PC-9 (cell line): ENCODE data around the gene NFYC. TPM values are rescaled to one million over a fixed set of nuclear protein-coding genes. Genes with fewer than 3 reads are reported as not detected.

Experiments
- BruUV-seq: library from RNA; stranded (reverse); fragments of 400-500 nt; replicated peaks from 2 replicates; lab custom pipeline; 2021; lab: Mats Ljungman, UMichigan
- CTCF ChIA-PET: fragments of 300-600 bp; sonication (Branson Sonifier 250); formaldehyde crosslinking; loops from one replicate; lab custom pipeline; 2022; ENCODE audit warnings: antibody characterized with exemption; lab: Charles Lee
- POLR2A ChIA-PET: fragments of 300-600 bp; sonication (Branson Sonifier 250); formaldehyde crosslinking; loops from one replicate; lab custom pipeline; 2022; ENCODE audit warnings: antibody characterized with exemption; ENCODE audit not compliant: unreplicated experiment; lab: Charles Lee
- DNase-seq, 2 experiments: peaks; one replicate each; pipeline versions ENCODE4 v3.0.0 to v3.0.0-alpha.2; 2015 to 2022; ENCODE audit warnings: mixed read lengths in 1 of 2
- H2AFZ ChIP-seq: fragments of 200-600 bp; sonication (generic); 2 replicates; pipeline ENCODE4 v1.8.1; 2017; ENCODE audit warnings: antibody characterized with exemption
- H3F3A ChIP-seq: fragments of 200-600 bp; sonication (generic); 2 replicates; pipeline ENCODE4 v1.8.1; 2017; ENCODE audit warnings: antibody characterized with exemption, mild to moderate bottlenecking, low read depth; ENCODE audit not compliant: insufficient read depth
- H3K27ac ChIP-seq: fragments of 200-600 bp; sonication (generic); 2 replicates; pipeline ENCODE4 v1.6.1; 2016; ENCODE audit warnings: mixed run types
- H3K27me3 ChIP-seq: fragments of 200-600 bp; sonication (generic); 2 replicates; pipeline ENCODE4 v1.6.1; 2016; ENCODE audit warnings: low read depth, mixed run types; ENCODE audit not compliant: insufficient read depth
- H3K36me3 ChIP-seq: fragments of 200-600 bp; sonication (generic); 2 replicates; pipeline ENCODE4 v1.6.1; 2016; ENCODE audit warnings: low read depth, mixed run types
- H3K4me1 ChIP-seq: fragments of 200-600 bp; sonication (generic); replicated peaks from 2 replicates; pipeline ENCODE4 v1.6.1; 2016; ENCODE audit warnings: mixed run types; ENCODE audit not compliant: insufficient read depth
- H3K4me2 ChIP-seq: fragments of 200-600 bp; sonication (generic); 2 replicates; pipeline ENCODE4 v1.6.1; 2017; ENCODE audit warnings: mixed run types
- H3K4me3 ChIP-seq: fragments of 200-600 bp; sonication (generic); 2 replicates; pipeline ENCODE4 v1.6.1; 2016; ENCODE audit warnings: mixed run types
- H3K79me2 ChIP-seq: fragments of 200-600 bp; sonication (generic); 2 replicates; pipeline ENCODE4 v1.6.1; 2017; ENCODE audit warnings: low read depth, mixed run types
- H3K9me2 ChIP-seq: fragments of 200-600 bp; sonication (generic); 2 replicates; pipeline ENCODE4 v1.8.1; 2017; ENCODE audit warnings: mild to moderate bottlenecking; ENCODE audit not compliant: insufficient read depth
- H3K9me3 ChIP-seq: fragments of 200-600 bp; sonication (generic); 2 replicates; pipeline ENCODE4 v1.8.1; 2016; ENCODE audit warnings: low read depth; ENCODE audit not compliant: insufficient read depth
- H4K20me1 ChIP-seq: fragments of 200-600 bp; sonication (generic); 2 replicates; pipeline ENCODE4 v1.8.1; 2017; ENCODE audit not compliant: insufficient read depth
- EZH2 ChIP-seq: fragments of 200-600 bp; sonication (generic); IDR thresholded peaks from 2 replicates; pipeline ENCODE4 v1.8.0; 2017; ENCODE audit warnings: antibody characterized with exemption, low read depth
- intact Hi-C: fragments of 100-400 bp; cut with micrococcal nuclease; formaldehyde crosslinking; loops from one replicate; pipeline ENCODE4 v1.10.0; 2022; ENCODE audit not compliant: unreplicated experiment
- total RNA-seq: library from RNA; stranded (reverse); gene quantifications from 2 replicates; pipeline ENCODE4 v1.2.3, GENCODE V29; 2021
- TF ChIP-seq, protein P1 (sequence below): fragments of 200-600 bp; sonication (generic); conservative IDR thresholded peaks from 2 replicates; pipeline ENCODE4 v1.6.1; 2017; ENCODE audit warnings: mixed run types, antibody characterized with exemption, mild to moderate bottlenecking, moderate library complexity

The NFYC gene
- total RNA-seq, 1 experiment from 2014 or later: 91.1 TPM

- CTCF ChIA-PET: interaction anchor here (0.5 to 2.2 kb wide), 9 partner anchors 8 to 182 kb away, joined by 3 to 16 read pairs (median 4); no protein-coding TSS in a partner anchor
- no peak overlapping the region for H2AFZ ChIP-seq
- H3K36me3 ChIP-seq: no peaks in the 10 kb centered on the region
- no peak overlapping the region for H3K4me2 ChIP-seq
- no peak overlapping the region for H3K4me3 ChIP-seq
- BruUV-seq: no TSS peak
- intact Hi-C loops: loop anchor here (1.0 to 5.0 kb wide), 4 partner anchors 76 to 229 kb away; no protein-coding TSS in a partner anchor
- no peaks in the 10 kb centered on the region for H3K4me1 ChIP-seq
- peak; percentile 38 to 68 for DNase-seq
- H3F3A ChIP-seq: peaks cover 21% of the 10 kb centered on the region
- H3K79me2 ChIP-seq: no peaks in the 10 kb centered on the region
- no peaks in the 10 kb centered on the region for H3K9me2 ChIP-seq
- no peak for TF ChIP-seq EZH2
- TF ChIP-seq, protein P1, sequence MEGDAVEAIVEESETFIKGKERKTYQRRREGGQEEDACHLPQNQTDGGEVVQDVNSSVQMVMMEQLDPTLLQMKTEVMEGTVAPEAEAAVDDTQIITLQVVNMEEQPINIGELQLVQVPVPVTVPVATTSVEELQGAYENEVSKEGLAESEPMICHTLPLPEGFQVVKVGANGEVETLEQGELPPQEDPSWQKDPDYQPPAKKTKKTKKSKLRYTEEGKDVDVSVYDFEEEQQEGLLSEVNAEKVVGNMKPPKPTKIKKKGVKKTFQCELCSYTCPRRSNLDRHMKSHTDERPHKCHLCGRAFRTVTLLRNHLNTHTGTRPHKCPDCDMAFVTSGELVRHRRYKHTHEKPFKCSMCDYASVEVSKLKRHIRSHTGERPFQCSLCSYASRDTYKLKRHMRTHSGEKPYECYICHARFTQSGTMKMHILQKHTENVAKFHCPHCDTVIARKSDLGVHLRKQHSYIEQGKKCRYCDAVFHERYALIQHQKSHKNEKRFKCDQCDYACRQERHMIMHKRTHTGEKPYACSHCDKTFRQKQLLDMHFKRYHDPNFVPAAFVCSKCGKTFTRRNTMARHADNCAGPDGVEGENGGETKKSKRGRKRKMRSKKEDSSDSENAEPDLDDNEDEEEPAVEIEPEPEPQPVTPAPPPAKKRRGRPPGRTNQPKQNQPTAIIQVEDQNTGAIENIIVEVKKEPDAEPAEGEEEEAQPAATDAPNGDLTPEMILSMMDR: peak; percentile 87
- no peak overlapping the region for H3K27ac ChIP-seq
- no peaks in the 10 kb centered on the region for H3K9me3 ChIP-seq
- POLR2A ChIA-PET: interaction anchor here (0.5 to 0.6 kb wide), 3 partner anchors 103 to 703 kb away, joined by 3 to 5 read pairs (median 5); no protein-coding TSS in a partner anchor
- H3K27me3 ChIP-seq: no peaks in the 10 kb centered on the region
- H4K20me1 ChIP-seq: no peaks in the 10 kb centered on the region
Measured at GRCh38 chr1:40774266-40774998, 82.9 kb downstream of the NFYC start.

DNA sequence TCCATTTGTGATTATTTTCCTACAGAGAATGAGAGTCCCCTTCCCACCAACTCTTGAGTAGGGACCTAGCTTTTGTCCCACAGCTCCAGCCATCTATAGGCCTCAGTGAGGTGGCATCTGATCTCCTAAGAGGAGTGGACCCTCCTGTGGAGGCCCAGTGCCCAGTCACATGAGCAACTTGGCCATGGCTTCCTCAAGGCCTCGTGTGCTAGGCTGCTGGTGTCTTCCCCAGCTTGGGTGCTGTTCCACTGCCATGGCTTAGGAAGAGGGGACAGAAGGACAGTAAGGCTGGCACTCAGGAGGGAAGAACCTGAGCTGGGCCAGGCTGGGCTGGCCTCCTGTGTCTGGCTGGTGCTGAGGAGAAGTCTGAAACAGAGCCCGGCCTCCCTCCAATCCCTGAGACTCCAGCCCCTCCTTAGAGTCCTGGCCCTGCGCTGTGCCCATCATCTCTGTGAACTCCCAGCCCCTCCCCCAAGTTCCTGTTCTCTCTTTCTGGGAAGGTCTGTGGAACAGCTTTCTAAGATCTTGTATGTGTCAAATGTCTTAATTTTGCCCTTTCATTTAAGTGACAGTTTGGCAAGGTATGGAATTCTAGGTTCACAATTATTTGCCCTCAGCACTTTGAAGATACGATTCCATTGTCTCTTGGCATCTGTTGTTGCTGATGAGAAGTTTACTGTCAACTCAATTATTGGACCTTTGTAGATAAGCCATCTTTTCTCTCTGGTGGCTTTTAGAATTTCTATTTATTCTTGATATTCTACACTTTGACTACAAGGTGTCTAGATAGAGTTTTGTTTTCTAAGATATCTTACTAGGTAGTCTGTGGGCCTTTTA, 85.0 kb downstream of the NFYC start:
- POLR2A ChIA-PET: interaction anchor here (0.5 kb wide), 1 partner anchor 268 kb away, joined by 5 read pairs; no protein-coding TSS in a partner anchor
- no peak for TF ChIP-seq EZH2
- TF ChIP-seq, protein P1: no peak
- BruUV-seq: no TSS peak
- H3K4me1 ChIP-seq: no peaks in the 10 kb centered on the region
- no peak for DNase-seq
- no peaks in the 10 kb centered on the region for H3K79me2 ChIP-seq
- H3K9me2 ChIP-seq: no peaks in the 10 kb centered on the region
- peaks cover 23% of the 10 kb centered on the region for H3F3A ChIP-seq
- H3K27me3 ChIP-seq: no peaks in the 10 kb centered on the region
- no peaks in the 10 kb centered on the region for H3K36me3 ChIP-seq
- no peak overlapping the region for H3K4me2 ChIP-seq
- H4K20me1 ChIP-seq: no peaks in the 10 kb centered on the region
- no peak overlapping the region for H2AFZ ChIP-seq
- intact Hi-C loops: no loop called here
- CTCF ChIA-PET: interaction anchor here (0.5 kb wide), 1 partner anchor 147 kb away, joined by 3 read pairs; no protein-coding TSS in a partner anchor
- no peak overlapping the region for H3K27ac ChIP-seq
- no peak overlapping the region for H3K4me3 ChIP-seq
- H3K9me3 ChIP-seq: no peaks in the 10 kb centered on the region
